ENCODE results near the gene UBAC1. TPM values are rescaled to one million over a fixed set of nuclear protein-coding genes. Genes with fewer than 3 reads are reported as not detected.

UBAC1 gene
- polyA plus RNA-seq, 1 of the 3 experiments (the other 2 are of a cell fraction): 67.7 TPM

GRCh38 chr9:135910216-135910615 is 51.0 kb downstream of the UBAC1 start (continued):
- no peak for TF ChIP-seq CHD2 (IDR thresholded peaks at IDR 0.05; ENCODE audit: low read length, partially characterized antibody)
- TF ChIP-seq NFIC (IDR thresholded peaks at IDR 0.05; ENCODE audit: borderline replicate concordance): no peak
- TF ChIP-seq EZH2phosphoT487 (IDR thresholded peaks at IDR 0.05; ENCODE audit: borderline replicate concordance, low read depth): no peak
- TF ChIP-seq TEAD4 (IDR thresholded peaks at IDR 0.05; ENCODE audit: borderline replicate concordance, insufficient read depth): no peak

- ChIA-PET POLR2A (no interaction called here), CTCF (interaction anchor here (1.5 kb wide), 1 partner anchor 43 kb away, joined by 3 read pairs; no protein-coding TSS in a partner anchor)
- no peaks in the 10 kb centered on the region for H3K9me2 ChIP-seq
- H3K4me2 ChIP-seq: peak overlapping the region; percentile 95
- H3K4me1 ChIP-seq (ENCODE audit: control insufficient read depth in 1 of 2, insufficient read depth in 2 of 2, low read depth in 1 of 2, low read length in 1 of 2): peaks cover 17 to 20% of the 10 kb centered on the region in 2 experiments; a peak in 3 of 4 replicates
- H3K9ac ChIP-seq: no peak overlapping the region
- no peak overlapping the region for H2AFZ ChIP-seq (ENCODE audit: low read depth)
- TF ChIP-seq RCOR1 (IDR thresholded peaks at IDR 0.05; ENCODE audit: low read length): no peak
- no peak for TF ChIP-seq MXI1 (IDR thresholded peaks at IDR 0.05; ENCODE audit: low read depth, low read length)
- no peak for TF ChIP-seq PBX3 (IDR thresholded peaks at IDR 0.05)
- no peak for TF ChIP-seq RFX5 (IDR thresholded peaks at IDR 0.05; ENCODE audit: low read length)
- no peak for TF ChIP-seq MEF2A (IDR thresholded peaks at IDR 0.05; ENCODE audit: borderline replicate concordance, low read depth)
- no peak for TF ChIP-seq EP300 (IDR thresholded peaks at IDR 0.05; ENCODE audit: borderline replicate concordance in 1 of 2, low read depth in 1 of 2, low read length in 1 of 2)
- no peak for TF ChIP-seq MAX (IDR thresholded peaks at IDR 0.05; ENCODE audit: low read depth)
- no peak for TF ChIP-seq ELF1 (IDR thresholded peaks at IDR 0.05)
- TF ChIP-seq REST (IDR thresholded peaks at IDR 0.05; ENCODE audit: low read depth, low read length): no peak
- no peak for TF ChIP-seq IRF3 (IDR thresholded peaks at IDR 0.05; ENCODE audit: low read depth, low read length)
- no peaks in the 10 kb centered on the region for H3K9me3 ChIP-seq
- H3F3A ChIP-seq (replicated peaks; ENCODE audit: insufficient read depth): peaks cover 7% of the 10 kb centered on the region
- H3K4me3 ChIP-seq (ENCODE audit: low read depth in 2 of 2, low read length in 1 of 2): peak overlapping the region in 1 of 2 experiments; percentile 67; a peak in 1 of 4 replicates
- no peaks in the 10 kb centered on the region for H3K27me3 ChIP-seq (ENCODE audit: insufficient read depth)
- H3K27ac ChIP-seq (ENCODE audit: low read depth in 2 of 2, low read length in 1 of 2): no peak overlapping the region
- DNase-seq: no peak
- peaks cover 20% of the 10 kb centered on the region for H4K20me1 ChIP-seq (ENCODE audit: insufficient read depth)
- 97% methylated on average over 6 of the region's 6 CpGs for WGBS (ENCODE audit: low lambda C conversion rate)
- peaks cover 70% of the 10 kb centered on the region for H3K79me2 ChIP-seq (ENCODE audit: insufficient read depth)
- peaks cover 22 to 37% of the 10 kb centered on the region in 2 experiments for H3K36me3 ChIP-seq (replicated peaks in 1 of 2; ENCODE audit: control insufficient read depth in 1 of 2, insufficient read depth in 2 of 2, low read length in 1 of 2)
Measured at GRCh38 chr9:135909371-135909770, 51.8 kb downstream of the UBAC1 start.

All from SK-N-SH (cell line).